ENCODE data around the gene DDIT3.

The DDIT3 gene

GRCh38 chr12:57490126-57490525 is 30.2 kb downstream of the DDIT3 start:
- TF ChIP-seq, protein P1, sequence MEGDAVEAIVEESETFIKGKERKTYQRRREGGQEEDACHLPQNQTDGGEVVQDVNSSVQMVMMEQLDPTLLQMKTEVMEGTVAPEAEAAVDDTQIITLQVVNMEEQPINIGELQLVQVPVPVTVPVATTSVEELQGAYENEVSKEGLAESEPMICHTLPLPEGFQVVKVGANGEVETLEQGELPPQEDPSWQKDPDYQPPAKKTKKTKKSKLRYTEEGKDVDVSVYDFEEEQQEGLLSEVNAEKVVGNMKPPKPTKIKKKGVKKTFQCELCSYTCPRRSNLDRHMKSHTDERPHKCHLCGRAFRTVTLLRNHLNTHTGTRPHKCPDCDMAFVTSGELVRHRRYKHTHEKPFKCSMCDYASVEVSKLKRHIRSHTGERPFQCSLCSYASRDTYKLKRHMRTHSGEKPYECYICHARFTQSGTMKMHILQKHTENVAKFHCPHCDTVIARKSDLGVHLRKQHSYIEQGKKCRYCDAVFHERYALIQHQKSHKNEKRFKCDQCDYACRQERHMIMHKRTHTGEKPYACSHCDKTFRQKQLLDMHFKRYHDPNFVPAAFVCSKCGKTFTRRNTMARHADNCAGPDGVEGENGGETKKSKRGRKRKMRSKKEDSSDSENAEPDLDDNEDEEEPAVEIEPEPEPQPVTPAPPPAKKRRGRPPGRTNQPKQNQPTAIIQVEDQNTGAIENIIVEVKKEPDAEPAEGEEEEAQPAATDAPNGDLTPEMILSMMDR (IDR thresholded peaks at IDR 0.05; ENCODE audit: control insufficient read depth, insufficient read depth, low read depth, low read length, missing control alignments) = no peak
- H3K4me3 ChIP-seq (ENCODE audit: control insufficient read depth, low read depth, low read length) = no peak overlapping the region
- DNase-seq (ENCODE audit: low read depth) = no peak

DNA sequence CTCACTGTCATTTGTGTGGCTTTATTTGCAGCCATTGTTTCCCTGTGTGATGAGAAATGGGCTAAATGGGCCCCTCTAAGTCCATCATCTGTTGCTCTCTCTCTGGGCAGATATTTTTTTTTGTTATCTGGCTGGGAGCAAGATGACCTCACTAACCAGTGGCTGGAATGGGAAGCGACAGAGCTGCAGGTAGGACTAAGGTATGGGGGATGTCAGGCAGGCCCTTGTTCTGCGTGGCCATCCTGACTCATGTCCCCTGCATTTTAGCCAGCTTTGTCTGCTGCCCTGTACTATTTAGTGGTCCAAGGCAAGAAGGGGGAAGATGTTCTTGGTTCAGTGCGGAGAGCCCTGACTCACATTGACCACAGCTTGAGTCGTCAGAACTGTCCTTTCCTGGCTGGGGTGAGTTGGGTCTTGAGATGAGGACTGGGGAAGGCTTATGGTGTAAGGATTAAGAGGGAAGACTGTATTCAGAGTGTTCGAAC is 31.1 kb downstream of the DDIT3 start:
- DNase-seq (ENCODE audit: low read depth) = no peak
- H3K4me3 ChIP-seq (ENCODE audit: control insufficient read depth, low read depth, low read length) = peak overlapping the region; percentile 96
- TF ChIP-seq, protein P1 (IDR thresholded peaks at IDR 0.05; ENCODE audit: control insufficient read depth, insufficient read depth, low read depth, low read length, missing control alignments) = no peak

DNA sequence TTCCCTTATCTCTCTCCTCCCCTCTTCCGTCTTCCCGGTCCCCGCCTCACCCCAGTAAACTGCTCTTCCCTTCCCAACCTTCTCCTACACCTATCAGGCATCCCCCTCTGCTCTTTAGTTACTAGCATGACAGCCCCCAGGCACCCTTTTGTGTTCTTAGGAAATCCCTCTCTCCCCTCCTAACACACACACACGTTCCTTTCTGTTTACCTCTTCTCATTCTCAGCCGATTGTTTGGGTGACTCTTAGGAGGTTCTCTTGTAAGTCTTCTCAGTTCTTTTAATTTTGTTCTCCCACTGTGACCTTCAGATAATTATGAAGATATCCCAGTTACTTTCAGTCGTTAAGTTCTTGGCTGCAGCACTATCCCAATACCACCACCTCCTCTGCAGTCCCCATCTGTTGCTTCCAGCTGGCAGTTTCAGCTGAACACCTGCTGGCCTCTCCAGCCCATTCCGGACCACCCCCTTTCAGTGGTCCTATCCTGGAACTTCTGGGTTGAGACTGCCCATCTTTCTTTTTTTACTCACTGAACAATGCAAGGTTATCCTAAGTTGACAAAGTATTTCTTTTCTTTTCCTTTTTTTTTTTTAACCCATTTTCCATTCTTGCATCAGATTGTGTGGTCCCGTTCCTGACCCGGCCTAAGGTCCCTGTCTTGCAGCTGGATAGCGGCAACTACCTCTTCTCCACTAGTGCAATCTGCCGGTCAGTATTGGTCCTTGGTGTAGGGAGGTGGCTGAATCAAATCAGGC is 31.7 kb downstream of the DDIT3 start:
- TF ChIP-seq, protein P1 (IDR thresholded peaks at IDR 0.05; ENCODE audit: control insufficient read depth, insufficient read depth, low read depth, low read length, missing control alignments) = no peak
- no peak for DNase-seq (ENCODE audit: low read depth)
- H3K4me3 ChIP-seq (ENCODE audit: control insufficient read depth, low read depth, low read length) = peak overlapping the region; percentile 96

DNA sequence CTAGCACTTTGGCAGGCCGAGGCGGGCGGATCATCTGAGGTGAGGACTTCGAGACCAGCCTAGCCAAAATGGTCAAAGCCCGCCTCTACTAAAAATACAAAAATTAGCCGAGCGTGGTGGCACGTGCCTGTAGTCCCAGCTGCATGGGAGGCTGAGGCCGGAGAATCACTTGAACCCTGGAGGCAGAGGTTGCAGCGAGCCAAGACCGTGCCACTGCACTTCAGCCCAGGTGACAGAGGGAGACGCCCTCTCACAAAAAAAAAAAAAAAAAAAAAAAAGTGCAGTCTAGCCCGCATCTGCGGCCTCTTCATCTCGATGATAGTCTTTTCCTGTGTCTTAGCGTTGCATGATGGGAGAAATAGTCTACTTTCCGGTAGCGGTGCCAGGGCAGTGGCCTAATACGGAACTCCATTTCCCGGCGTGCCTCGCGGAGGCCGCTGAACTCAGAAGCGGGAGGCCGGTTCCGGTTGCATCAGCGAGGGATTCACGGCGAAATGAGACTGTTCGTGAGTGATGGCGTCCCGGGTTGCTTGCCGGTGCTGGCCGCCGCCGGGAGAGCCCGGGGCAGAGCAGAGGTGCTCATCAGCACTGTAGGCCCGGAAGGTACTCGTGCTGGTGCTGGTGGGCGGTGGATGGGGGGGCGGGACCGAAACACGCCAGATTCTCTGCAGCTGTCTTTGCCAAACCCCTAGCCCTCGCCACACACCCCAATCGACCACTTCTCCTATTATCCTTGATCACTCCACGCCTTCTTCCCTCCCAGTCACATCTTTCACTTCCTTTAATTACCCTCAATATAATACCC is 32.5 kb downstream of the DDIT3 start, which contains the start of gene MARS1:
TSS of gene MARS1 (plus strand) at position 472 of the 805 bp plus-strand sequence. CDS start at position 495, 23 bp downstream.
- TF ChIP-seq, protein P1 (IDR thresholded peaks at IDR 0.05; ENCODE audit: control insufficient read depth, insufficient read depth, low read depth, low read length, missing control alignments) = no peak
- H3K4me3 ChIP-seq (ENCODE audit: control insufficient read depth, low read depth, low read length) = peak within 1 kb of the TSS; percentile 96
- peak; percentile 85 for DNase-seq (ENCODE audit: low read depth)

- peak overlapping the region; percentile 9; the same call in 1 of the 2 replicates for H3K4me3 ChIP-seq (ENCODE audit: control insufficient read depth, low read depth, low read length)
Observed at GRCh38 chr12:57487055-57487596, 33.2 kb downstream of the DDIT3 start.

GRCh38 chr12:57485695-57486094 is 34.6 kb downstream of the DDIT3 start:
- H3K4me3 ChIP-seq (ENCODE audit: control insufficient read depth, low read depth, low read length) = no peak overlapping the region
- DNase-seq (ENCODE audit: low read depth) = no peak
- TF ChIP-seq, protein P1 (IDR thresholded peaks at IDR 0.05; ENCODE audit: control insufficient read depth, insufficient read depth, low read depth, low read length, missing control alignments) = no peak

More at GRCh38 chr12:57487055-57487596, 33.2 kb downstream of the DDIT3 start:
- TF ChIP-seq, protein P1 (IDR thresholded peaks at IDR 0.05; ENCODE audit: control insufficient read depth, insufficient read depth, low read depth, low read length, missing control alignments) = no peak
- DNase-seq (ENCODE audit: low read depth) = no peak
